HepG2 (cell line): ENCODE measurements around the gene RCCD1. TPM values are rescaled to one million over a fixed set of nuclear protein-coding genes. Genes with fewer than 3 reads are reported as not detected.

Source experiments
- ATF7-NPFF ChIP-seq: sonication (generic); formaldehyde crosslinking; IDR thresholded peaks from 2 replicates; pipeline ENCODE4 v1.8.1; 2023; ENCODE audit warnings: mild to moderate bottlenecking, low read depth, missing genetic modification reagents, moderate library complexity
- ATRX ChIP-seq: sonication (generic); formaldehyde crosslinking; IDR thresholded peaks from 2 replicates; pipeline ENCODE4 v1.4.0; 2020; ENCODE audit warnings: missing genetic modification reagents, borderline replicate concordance
- BRD4 ChIP-seq: sonication (generic); formaldehyde crosslinking; IDR thresholded peaks from 2 replicates; pipeline ENCODE4 v1.4.0; 2020; ENCODE audit warnings: missing genetic modification reagents
- HNRNPK ChIP-seq: fragments of 200-400 bp; formaldehyde crosslinking; IDR thresholded peaks from 2 replicates; pipeline ENCODE4 v1.6.1; 2018; ENCODE audit warnings: low read length, low read depth, moderate library complexity, mild to moderate bottlenecking; ENCODE audit not compliant: poor library complexity, severe bottlenecking
- KMT2B ChIP-seq: IDR thresholded peaks from 2 replicates; pipeline ENCODE4 v1.6.1; 2016; ENCODE audit warnings: missing genetic modification reagents, missing compliant biosample characterization
- MBNL3 ChIP-seq: fragments of 250-450 bp; sonication (Bioruptor Pico); conservative IDR thresholded peaks from 2 replicates; pipeline ENCODE4 v1.8.0; 2022; ENCODE audit warnings: mild to moderate bottlenecking, inconsistent platforms
- MIER2 ChIP-seq: IDR thresholded peaks from 2 replicates; pipeline ENCODE4 v1.6.1; 2016; ENCODE audit warnings: missing biosample characterization, missing genetic modification reagents
- NRL ChIP-seq: sonication (generic); formaldehyde crosslinking; IDR thresholded peaks from 2 replicates; pipeline ENCODE4 v1.5.0; 2020; ENCODE audit warnings: missing genetic modification reagents, mild to moderate bottlenecking, moderate library complexity, borderline replicate concordance
- PHF20 ChIP-seq: sonication (generic); formaldehyde crosslinking; IDR thresholded peaks from 2 replicates; pipeline ENCODE4 v1.5.0; 2020; ENCODE audit warnings: mild to moderate bottlenecking, missing genetic modification reagents
- PHF5A ChIP-seq: IDR thresholded peaks from one replicate; pipeline ENCODE4 v1.6.1; 2018; ENCODE audit warnings: low read depth, missing genetic modification reagents; ENCODE audit not compliant: unreplicated experiment
- RFX3 ChIP-seq: IDR thresholded peaks from 2 replicates; pipeline ENCODE4 v1.6.1; 2016; ENCODE audit warnings: missing biosample characterization, missing genetic modification reagents
- SAP130 ChIP-seq: IDR thresholded peaks from 2 replicates; pipeline ENCODE4 v1.6.1; 2016; ENCODE audit warnings: low read depth
- SIN3A ChIP-seq: IDR thresholded peaks from 2 replicates; pipeline ENCODE4 v1.6.1; 2011; ENCODE audit warnings: low read depth, mild to moderate bottlenecking, control low read depth, low read length, borderline replicate concordance
- SMAD1 ChIP-seq: sonication (generic); formaldehyde crosslinking; IDR thresholded peaks from 2 replicates; pipeline ENCODE4 v1.4.0; 2020; ENCODE audit warnings: missing genetic modification reagents, low read depth, mild to moderate bottlenecking, borderline replicate concordance
- SOX5 ChIP-seq: IDR thresholded peaks from 2 replicates; pipeline ENCODE4 v1.6.1; 2016; ENCODE audit warnings: borderline replicate concordance
- TCF7 ChIP-seq: sonication (generic); IDR thresholded peaks from 2 replicates; pipeline ENCODE4 v1.6.1; 2016; ENCODE audit warnings: antibody characterized with exemption, low read depth
- ZFX ChIP-seq: sonication (generic); formaldehyde crosslinking; IDR thresholded peaks from 2 replicates; pipeline ENCODE4 v1.4.0; 2020; ENCODE audit warnings: mild to moderate bottlenecking, low read depth, missing genetic modification reagents, moderate library complexity
- ZMYM3 ChIP-seq: sonication (generic); formaldehyde crosslinking; IDR thresholded peaks from 2 replicates; pipeline ENCODE4 v1.5.1; 2020; ENCODE audit warnings: mild to moderate bottlenecking, missing genetic modification reagents
- ZMYM4 ChIP-seq: sonication (generic); formaldehyde crosslinking; IDR thresholded peaks from 2 replicates; pipeline ENCODE4 v1.8.1; 2023; ENCODE audit warnings: mild to moderate bottlenecking, missing genetic modification reagents
- ZNF121 ChIP-seq: sonication (generic); formaldehyde crosslinking; IDR thresholded peaks from 2 replicates; pipeline ENCODE4 v1.5.0; 2020; ENCODE audit warnings: mild to moderate bottlenecking, missing genetic modification reagents
- ZNF225 ChIP-seq: sonication (generic); formaldehyde crosslinking; IDR thresholded peaks from 2 replicates; pipeline ENCODE4 v1.4.0; 2020; ENCODE audit warnings: mild to moderate bottlenecking, missing genetic modification reagents
- ZNF33A ChIP-seq: sonication (generic); formaldehyde crosslinking; IDR thresholded peaks from 2 replicates; pipeline ENCODE4 v1.5.1; 2020; ENCODE audit warnings: missing genetic modification reagents, mild to moderate bottlenecking, moderate library complexity, borderline replicate concordance
- ZNF563 ChIP-seq: sonication (generic); formaldehyde crosslinking; IDR thresholded peaks from 2 replicates; pipeline ENCODE4 v1.8.0; 2022; ENCODE audit warnings: mild to moderate bottlenecking, moderate library complexity, missing genetic modification reagents
- ZNF737 ChIP-seq: sonication (generic); formaldehyde crosslinking; IDR thresholded peaks from 2 replicates; pipeline ENCODE4 v1.5.0; 2020; ENCODE audit warnings: missing genetic modification reagents, mild to moderate bottlenecking, borderline replicate concordance
- ZNF878 ChIP-seq: sonication (generic); formaldehyde crosslinking; IDR thresholded peaks from 2 replicates; pipeline ENCODE4 v1.8.1; 2023; ENCODE audit warnings: mild to moderate bottlenecking, missing genetic modification reagents, moderate library complexity
- polyA plus RNA-seq, 8 experiments: library from polyadenylated mRNA; depleted of rRNA in 3 of 8; stranded (reverse) in 7 of 8; unstranded in 1 of 8; fragments of >200 nt; fragmentation: Illumina TruSeq in 4 of 8; extraction: Trizol in 4 of 8; gene quantifications; 2 replicates each; pipeline versions ENCODE4 v1.2.1 to v1.2.3, GENCODE V29; 2011 to 2016; ENCODE audit warnings: low read depth in 4 of 8, missing spikeins in 1 of 8, mixed read lengths in 1 of 8; ENCODE audit not compliant: insufficient read depth in 1 of 8
- total RNA-seq, 5 experiments: library from RNA; depleted of rRNA; stranded (reverse); fragments of >200 nt; fragmentation: Illumina TruSeq; extraction: Trizol; gene quantifications; 2 replicates each; pipeline ENCODE4 v1.2.3, GENCODE V29; 2016; ENCODE audit warnings: low read depth in 1 of 5
- TF ChIP-seq, protein P1 (sequence below): sonication (generic); formaldehyde crosslinking; IDR thresholded peaks from 2 replicates; pipeline ENCODE4 v1.4.0; 2020; ENCODE audit warnings: mild to moderate bottlenecking, missing genetic modification reagents
- TF ChIP-seq, protein P2 (sequence below): sonication (generic); formaldehyde crosslinking; IDR thresholded peaks from 2 replicates; pipeline ENCODE4 v1.8.1; 2023; ENCODE audit warnings: mild to moderate bottlenecking, moderate library complexity, missing genetic modification reagents
- TF ChIP-seq, protein P3 (sequence below): conservative IDR thresholded peaks from 2 replicates; pipeline ENCODE4 v1.6.1; 2018; ENCODE audit warnings: missing genetic modification reagents

RCCD1 gene
- total and polyA plus RNA-seq, 2 of the 13 experiments (the other 11 are each of a cell fraction or from before 2014, with no cell fraction given), result 14.1 to 15.1 TPM

DNA sequence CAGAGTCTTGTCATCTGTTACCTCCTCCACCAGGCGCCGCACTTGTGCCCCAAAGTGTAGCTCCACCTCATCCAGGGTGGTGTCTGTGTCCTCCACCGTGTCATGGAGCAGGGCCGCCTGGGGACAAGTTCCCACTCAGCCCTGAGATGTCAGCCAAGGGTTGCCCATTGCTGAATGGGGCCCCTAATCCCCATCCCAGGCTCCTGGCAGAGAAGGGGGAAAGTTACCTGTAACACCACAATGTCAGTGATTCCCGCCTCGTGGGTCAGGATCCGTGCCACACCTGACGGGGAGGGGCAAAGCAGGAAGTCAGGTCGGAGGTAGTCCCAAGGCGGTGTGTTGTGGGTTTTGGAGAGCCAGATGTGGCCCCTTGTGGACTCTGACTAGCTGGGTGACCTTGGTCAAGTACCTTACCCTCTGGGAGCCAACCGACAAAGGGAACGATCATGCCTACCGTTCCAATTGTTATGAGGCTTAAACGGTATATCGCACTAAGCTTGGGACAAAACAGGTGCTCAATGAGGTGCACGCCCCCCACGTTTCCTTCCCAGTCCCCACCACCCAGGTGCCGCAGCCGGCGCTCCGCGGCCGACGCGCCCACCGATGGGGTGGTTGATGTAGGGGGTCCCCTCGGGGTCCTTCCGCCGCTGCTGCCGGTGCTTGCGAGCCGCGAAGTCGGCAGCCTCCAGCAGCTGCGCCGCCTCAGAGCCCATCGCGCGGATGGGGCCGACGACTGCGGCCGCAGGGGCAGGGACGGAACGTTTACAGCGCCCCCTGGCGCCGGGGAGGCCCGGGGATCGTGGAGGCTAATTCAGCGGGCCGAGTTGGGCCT is 22.6 kb upstream of the RCCD1 start, which contains the start of gene HDDC3 (continued):
- no peak; the same call in 1 of the 2 replicates for TF ChIP-seq SOX5 (CRISPR knock-in tag)
- no peak for TF ChIP-seq SMAD1 (CRISPR knock-in tag)
- no peak for TF ChIP-seq ATF7-NPFF
- peak; percentile 39 for TF ChIP-seq NRL (CRISPR knock-in tag)
- no peak for TF ChIP-seq ATRX (CRISPR knock-in tag)
- TF ChIP-seq HNRNPK, result peak; percentile 37
- TF ChIP-seq, protein P1, sequence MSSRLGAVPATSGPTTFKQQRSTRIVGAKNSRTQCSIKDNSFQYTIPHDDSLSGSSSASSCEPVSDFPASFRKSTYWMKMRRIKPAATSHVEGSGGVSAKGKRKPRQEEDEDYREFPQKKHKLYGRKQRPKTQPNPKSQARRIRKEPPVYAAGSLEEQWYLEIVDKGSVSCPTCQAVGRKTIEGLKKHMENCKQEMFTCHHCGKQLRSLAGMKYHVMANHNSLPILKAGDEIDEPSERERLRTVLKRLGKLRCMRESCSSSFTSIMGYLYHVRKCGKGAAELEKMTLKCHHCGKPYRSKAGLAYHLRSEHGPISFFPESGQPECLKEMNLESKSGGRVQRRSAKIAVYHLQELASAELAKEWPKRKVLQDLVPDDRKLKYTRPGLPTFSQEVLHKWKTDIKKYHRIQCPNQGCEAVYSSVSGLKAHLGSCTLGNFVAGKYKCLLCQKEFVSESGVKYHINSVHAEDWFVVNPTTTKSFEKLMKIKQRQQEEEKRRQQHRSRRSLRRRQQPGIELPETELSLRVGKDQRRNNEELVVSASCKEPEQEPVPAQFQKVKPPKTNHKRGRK (CRISPR knock-in tag), result no peak
- no peak for TF ChIP-seq ZNF878 (CRISPR knock-in tag)
- TF ChIP-seq MBNL3 (CRISPR knock-in tag), result no peak
- peak; percentile 68 for TF ChIP-seq SAP130 (CRISPR knock-in tag)
- peak; percentile 65; the same call in 1 of the 2 replicates for TF ChIP-seq ZNF121 (CRISPR knock-in tag)
- TF ChIP-seq, protein P2, sequence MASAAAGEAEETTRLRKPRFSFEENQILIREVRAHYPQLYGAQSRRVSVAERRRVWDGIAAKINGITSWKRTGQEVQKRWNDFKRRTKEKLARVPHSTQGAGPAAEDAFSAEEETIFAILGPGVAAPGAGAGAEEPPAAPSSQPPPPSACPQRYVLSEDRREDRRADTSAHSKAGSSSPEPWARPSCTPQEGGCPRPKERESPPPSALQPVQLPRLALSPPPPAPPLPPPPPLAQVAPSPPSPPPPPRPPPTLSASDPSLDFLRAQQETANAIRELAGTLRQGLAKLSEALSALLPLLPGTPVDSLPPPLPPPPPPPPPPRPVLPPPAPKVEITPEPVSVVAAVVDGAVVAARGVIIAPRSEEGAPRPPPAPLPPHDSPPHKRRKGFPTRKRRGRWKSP (CRISPR knock-in tag), result peak; percentile 56; the same call in 1 of the 2 replicates
- TF ChIP-seq SIN3A, result peak; percentile 29; the same call in 1 of the 2 replicates
- peak; percentile 34; the same call in 1 of the 2 replicates for TF ChIP-seq ZMYM3
- TF ChIP-seq ZNF225 (CRISPR knock-in tag), result no peak; the same call in 1 of the 2 replicates
- TF ChIP-seq ZNF737, result no peak
- 0 out of 2 replicates have a peak, but pooled peaks have one; percentile 51 for TF ChIP-seq MIER2 (CRISPR knock-in tag)
- peak; percentile 22; the same call in 1 of the 2 replicates for TF ChIP-seq KMT2B (CRISPR knock-in tag)
- TF ChIP-seq PHF20 (CRISPR knock-in tag), result peak; percentile 67
- TF ChIP-seq, protein P3, sequence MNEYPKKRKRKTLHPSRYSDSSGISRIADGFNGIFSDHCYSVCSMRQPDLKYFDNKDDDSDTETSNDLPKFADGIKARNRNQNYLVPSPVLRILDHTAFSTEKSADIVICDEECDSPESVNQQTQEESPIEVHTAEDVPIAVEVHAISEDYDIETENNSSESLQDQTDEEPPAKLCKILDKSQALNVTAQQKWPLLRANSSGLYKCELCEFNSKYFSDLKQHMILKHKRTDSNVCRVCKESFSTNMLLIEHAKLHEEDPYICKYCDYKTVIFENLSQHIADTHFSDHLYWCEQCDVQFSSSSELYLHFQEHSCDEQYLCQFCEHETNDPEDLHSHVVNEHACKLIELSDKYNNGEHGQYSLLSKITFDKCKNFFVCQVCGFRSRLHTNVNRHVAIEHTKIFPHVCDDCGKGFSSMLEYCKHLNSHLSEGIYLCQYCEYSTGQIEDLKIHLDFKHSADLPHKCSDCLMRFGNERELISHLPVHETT (CRISPR knock-in tag), result peak; percentile 76
- TF ChIP-seq TCF7, result no peak
- no peak for TF ChIP-seq RFX3 (CRISPR knock-in tag)
- TF ChIP-seq BRD4 (CRISPR knock-in tag), result no peak; the same call in 1 of the 2 replicates
- peak; percentile 50 for TF ChIP-seq PHF5A
- TF ChIP-seq ZFX (CRISPR knock-in tag), result peak; percentile 92
- peak; percentile 94 for TF ChIP-seq ZMYM4
- peak; percentile 85 for TF ChIP-seq ZNF563 (CRISPR knock-in tag)
- no peak for TF ChIP-seq ZNF33A (CRISPR knock-in tag)
